GM12892 (cell line): ENCODE measurements around the gene OTUD6A.

Experiments
- DNase-seq: peaks from one replicate; pipeline ENCODE4 v3.0.0; 2011; ENCODE audit not compliant: insufficient read length
- FAIRE-seq: peaks from 2 replicates; lab custom pipeline; 2011; peaks lifted over from hg19 to GRCh38; lab: Jason Lieb, UNC
- POLR2A ChIP-seq: IDR thresholded peaks from 2 replicates; pipeline ENCODE4 v1.6.1; 2011; ENCODE audit warnings: low read depth, low read length, control low read depth
- POLR2AphosphoS5 ChIP-seq: IDR thresholded peaks from 2 replicates; pipeline ENCODE4 v1.6.1; 2011; ENCODE audit warnings: low read depth, low read length, control low read depth
- TAF1 ChIP-seq: IDR thresholded peaks from 2 replicates; pipeline ENCODE4 v1.6.1; 2011; ENCODE audit warnings: low read depth, mild to moderate bottlenecking, control low read depth, low read length, borderline replicate concordance

The OTUD6A gene

DNA sequence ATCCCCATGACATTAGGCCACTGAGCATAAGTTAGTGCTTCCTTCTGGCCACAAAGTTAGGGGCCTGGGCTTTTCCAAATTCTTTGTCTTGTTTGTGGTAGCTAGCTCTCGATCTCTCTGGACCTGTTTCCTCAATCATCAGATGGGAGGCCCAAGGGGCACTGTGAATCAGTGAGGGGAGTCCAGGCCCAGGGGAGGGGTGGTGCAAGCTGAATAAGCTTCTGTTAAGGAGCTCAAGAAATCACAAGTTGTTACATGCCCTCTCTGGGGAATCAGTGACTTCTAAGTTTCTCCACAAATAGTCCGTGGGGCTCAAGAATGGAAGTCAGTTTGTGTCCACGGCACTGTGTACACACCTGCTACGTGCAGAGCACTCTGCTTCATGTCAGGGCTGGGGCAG lies 27.6 kb upstream of the OTUD6A start:
- TF ChIP-seq TAF1 (no peak), POLR2A (no peak), POLR2AphosphoS5 (no peak)
- no peak for DNase-seq
- no peak for FAIRE-seq

DNA sequence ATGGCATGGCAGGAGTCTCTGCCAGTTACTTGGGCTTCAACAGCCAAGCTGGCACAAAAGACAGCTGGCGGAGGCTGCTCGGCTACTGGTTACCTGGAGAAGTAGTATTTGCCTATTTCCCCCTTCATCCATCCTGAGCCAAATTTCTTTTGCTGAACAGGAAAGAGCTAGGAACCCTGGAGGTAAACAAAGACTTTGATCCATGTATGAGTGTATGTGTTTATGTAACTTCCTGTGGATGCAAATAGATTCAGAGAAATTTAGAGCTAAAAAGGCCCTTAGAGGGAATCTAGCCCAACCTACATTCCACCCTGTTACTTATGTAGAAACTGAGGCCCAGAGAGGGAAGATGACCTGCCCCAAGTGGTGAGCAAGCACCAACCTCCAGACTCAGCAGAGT lies 23.7 kb upstream of the OTUD6A start:
- no peak for FAIRE-seq
- TF ChIP-seq POLR2A = no peak
- no peak for DNase-seq

DNA sequence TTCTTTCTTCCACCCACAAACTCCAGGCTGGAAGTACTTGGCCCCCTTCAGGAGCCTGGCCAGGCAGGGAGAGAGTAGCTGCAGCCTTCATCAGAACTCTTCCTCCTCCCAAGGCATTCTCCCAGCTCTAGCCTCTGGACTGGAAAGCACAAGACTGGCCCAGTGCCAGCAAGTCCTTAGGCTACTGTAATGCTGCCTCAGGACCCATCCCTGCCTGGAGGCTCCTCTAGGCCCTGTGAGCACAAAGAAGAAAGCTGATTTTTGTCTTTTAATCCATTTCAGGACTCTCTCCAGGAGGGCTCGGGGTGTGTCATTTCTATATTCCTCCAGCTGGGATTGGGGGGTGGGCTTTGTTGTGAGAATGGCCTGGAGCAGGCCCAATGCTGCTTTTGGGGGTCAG lies 23.3 kb upstream of the OTUD6A start:
- FAIRE-seq = no peak
- no peak for DNase-seq
- TF ChIP-seq TAF1 = no peak
- TF ChIP-seq POLR2A = no peak
- no peak for TF ChIP-seq POLR2AphosphoS5

DNA sequence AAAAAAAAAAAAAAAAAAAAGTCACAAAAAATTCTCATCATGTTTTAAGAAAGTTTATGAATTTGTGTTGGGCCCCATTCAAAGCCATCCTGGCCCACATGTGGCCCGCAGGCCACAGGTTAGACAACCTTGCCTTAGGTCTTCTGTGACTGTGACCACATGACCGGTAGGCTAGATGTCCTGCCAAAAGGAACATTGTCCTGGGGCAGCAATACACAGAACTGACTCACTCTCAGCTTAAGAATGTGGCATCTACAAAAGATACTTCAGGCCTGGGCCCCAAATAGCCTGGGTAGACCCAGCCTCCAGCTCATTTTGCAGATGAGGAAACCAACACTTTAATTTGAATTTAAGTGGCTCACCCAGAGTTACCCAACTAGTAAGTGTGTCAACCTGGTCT lies 22.5 kb upstream of the OTUD6A start:
- DNase-seq (no peak), FAIRE-seq (no peak)
- no peak for TF ChIP-seq POLR2A
- no peak for TF ChIP-seq TAF1
- no peak for TF ChIP-seq POLR2AphosphoS5

DNA sequence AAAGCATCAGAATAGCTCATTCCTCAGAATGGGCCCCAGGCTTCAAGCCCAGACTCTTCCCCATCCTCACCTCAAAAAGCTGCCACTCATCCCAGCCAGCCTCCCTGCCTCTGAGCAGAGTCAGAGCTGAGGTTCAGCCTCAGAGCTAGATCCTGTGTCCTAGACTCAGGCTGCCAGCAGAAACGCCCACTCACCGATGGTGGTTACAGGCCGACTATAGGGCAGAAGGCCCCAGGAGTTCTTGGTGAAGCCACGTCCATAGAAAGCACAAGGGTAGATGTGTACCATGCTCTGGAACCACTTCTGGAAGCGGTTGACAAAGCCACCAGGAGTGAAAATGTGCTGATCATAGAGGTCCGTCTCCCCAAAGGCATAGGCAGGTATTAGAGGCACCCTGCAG lies 20.3 kb upstream of the OTUD6A start:
- TF ChIP-seq POLR2A = no peak
- TF ChIP-seq POLR2AphosphoS5 = no peak
- no peak for TF ChIP-seq TAF1
- DNase-seq (no peak), FAIRE-seq (no peak)

DNA sequence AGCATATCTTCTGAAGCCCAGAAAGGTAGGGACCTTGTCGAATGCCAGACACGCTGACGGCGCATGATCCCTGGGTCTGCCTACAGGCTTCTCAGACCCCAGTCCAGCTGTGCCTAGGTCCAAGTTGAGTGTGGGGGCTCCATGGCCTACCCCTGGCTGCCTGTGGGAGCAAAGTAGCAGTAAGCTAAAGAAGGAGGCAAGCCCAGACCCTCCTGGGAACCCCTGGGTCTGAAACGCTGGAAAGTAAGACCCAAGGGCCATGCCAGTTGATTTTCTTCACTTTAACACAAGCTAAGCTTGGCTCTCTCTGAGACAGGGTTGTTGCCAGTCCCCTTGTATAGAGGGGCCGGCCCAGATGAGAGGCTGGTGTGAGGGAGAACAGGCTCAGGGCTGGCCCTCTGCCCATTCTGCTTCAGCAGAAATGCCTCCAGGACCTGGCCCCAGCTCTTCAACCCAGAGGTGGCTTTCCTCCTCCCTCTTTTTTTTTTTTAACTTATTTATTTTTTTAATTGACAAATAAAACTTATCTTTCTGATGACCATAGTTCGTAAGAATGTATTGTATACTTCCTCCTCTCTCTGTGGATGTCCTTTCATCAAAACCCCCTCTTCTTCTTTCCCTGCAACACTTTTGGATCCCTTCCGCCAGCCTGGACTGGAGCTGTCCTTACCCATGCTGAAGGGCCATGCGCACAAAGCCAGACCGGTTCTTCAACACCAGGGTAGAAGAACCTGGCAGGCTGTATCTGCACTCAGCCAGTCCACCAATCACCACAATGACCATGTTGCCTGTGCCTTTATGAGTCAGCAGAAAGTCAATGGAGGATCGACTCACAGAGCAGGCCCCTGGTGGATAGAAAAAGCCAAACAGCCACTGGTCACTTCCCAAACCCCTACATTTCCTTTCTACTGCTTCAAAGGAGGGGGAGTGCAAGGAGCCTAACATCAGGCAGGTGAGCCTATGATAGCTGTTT lies 19.6 kb upstream of the OTUD6A start:
- FAIRE-seq (no peak), DNase-seq (no peak)
- no peak for TF ChIP-seq TAF1
- TF ChIP-seq POLR2A = no peak
- no peak for TF ChIP-seq POLR2AphosphoS5

DNA sequence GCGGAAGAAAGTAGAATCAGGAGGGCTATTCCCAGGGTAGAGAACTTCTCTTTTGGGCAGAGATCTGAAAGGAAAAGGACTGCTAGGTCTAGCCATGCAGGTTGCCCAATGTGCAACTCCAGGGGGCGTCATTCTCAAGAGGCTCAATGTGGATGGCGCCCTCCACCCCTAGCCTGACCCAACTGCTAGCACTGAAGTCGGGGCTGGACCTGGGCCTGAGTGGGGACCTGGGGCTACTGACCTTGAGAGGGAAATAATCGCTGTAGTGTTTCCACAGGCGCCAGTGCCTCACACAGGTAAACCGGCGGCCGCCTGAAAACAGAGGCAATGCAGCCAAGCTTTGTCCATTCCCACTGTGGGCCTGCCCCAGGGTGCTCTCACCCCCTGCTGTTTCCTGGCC lies 18.6 kb upstream of the OTUD6A start:
- no peak for FAIRE-seq
- no peak for TF ChIP-seq POLR2AphosphoS5
- no peak for TF ChIP-seq TAF1
- DNase-seq = no peak

DNA sequence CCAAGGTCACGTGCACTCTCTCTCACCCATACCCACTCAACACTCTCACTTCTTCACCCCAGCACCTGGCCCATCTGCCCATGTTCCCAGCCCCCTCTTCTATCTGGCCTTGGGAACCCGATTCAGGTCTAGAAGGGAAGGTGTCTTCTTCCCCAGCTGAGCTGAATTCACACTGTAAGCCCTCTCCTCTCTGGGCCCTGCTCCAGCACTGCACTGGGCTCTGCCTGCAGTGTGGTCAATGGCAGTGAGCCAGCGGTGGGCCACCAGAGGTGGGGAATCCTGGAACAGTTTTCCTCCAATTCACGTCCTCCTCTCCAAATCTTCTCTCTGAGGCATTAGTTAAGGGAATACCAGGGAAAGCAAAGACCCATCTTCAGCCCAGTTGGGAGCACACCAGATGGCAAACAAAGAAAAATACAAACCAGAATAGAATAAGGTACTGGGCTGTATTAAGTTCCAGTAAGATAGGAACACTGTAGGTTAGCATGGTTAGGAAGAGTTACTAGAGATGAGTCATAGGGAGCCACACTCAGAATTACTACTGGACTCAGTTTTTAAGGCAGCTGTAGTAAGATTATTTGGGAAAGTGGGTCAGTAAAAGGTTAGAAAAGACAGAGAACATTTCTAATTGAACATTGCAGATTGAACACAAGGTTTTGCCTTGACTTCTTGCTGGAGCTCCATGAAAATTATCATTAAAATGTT lies 17.6 kb upstream of the OTUD6A start:
- no peak for DNase-seq
- TF ChIP-seq POLR2AphosphoS5 = no peak
- no peak for TF ChIP-seq TAF1
- TF ChIP-seq POLR2A = no peak
- FAIRE-seq = no peak

DNA sequence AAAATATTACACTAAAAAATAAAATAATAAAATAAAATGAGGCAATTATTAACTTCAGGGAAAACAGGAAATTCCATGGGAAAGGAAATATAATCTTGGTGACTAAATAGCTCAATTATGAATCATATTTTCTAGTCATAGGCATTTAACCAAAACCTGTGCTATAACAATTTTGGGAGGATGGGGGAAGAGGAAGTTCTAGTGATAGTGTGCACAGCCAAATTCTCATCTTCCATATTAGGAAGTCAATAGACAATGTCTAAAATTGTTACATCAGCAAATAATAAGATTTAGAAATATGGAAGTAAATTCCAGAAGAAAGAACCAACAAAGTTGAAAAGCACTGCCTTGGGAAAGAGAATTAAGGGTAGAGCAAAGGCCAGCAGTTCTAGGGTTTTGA lies 15.3 kb upstream of the OTUD6A start:
- DNase-seq = no peak
- TF ChIP-seq POLR2A (no peak), POLR2AphosphoS5 (no peak), TAF1 (no peak)
- FAIRE-seq = no peak

DNA sequence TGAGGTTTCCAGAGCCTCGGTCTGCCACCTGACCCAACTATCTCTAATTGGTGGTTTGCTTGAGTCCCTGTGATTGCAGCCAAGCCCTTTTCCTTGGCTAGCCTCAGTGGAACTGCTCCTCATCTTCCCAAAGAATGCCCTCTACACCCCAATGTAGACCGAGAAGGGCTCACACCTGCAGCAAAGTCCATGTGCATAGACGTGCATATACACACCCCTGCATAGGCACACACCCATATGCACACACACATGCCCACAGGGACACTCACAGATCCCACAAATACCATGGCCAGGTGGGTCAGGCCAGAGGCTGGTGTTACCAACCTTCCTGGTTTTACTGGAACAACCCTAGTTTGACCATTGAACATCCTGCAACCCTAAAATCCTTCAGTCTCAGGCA lies 12.9 kb upstream of the OTUD6A start:
- TF ChIP-seq POLR2A (no peak), TAF1 (no peak), POLR2AphosphoS5 (no peak)
- no peak for FAIRE-seq

DNA sequence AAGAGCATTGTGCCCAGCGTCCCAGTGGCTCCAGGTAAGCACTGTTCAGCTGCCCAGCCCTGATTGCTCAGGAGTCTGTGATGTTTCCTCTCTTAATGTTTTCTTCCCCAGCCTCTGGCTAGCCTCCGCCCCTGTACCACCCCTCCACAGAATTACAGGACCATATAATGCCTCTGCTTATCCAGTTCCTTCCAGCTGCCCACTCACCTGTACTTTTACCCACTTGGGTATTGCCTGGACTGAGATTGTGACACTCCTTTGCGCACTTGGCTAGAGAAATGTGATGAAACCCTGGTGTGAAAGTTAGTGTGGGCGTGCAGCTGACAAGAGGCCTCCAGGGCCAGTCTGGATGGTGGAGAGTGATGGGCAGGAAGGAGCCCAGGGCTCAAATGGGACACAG lies 12.3 kb upstream of the OTUD6A start, which contains the start of gene AWAT2:
TSS of gene AWAT2 (minus strand) at position 14 of the 400 bp plus-strand sequence. CDS start at position 8, 6 bp downstream.
- DNase-seq (no peak), FAIRE-seq (no peak)
- TF ChIP-seq TAF1 (no peak), POLR2A (no peak), POLR2AphosphoS5 (no peak)

More for the DNA sequence above, 12.9 kb upstream of the OTUD6A start:
- no peak for DNase-seq

DNA sequence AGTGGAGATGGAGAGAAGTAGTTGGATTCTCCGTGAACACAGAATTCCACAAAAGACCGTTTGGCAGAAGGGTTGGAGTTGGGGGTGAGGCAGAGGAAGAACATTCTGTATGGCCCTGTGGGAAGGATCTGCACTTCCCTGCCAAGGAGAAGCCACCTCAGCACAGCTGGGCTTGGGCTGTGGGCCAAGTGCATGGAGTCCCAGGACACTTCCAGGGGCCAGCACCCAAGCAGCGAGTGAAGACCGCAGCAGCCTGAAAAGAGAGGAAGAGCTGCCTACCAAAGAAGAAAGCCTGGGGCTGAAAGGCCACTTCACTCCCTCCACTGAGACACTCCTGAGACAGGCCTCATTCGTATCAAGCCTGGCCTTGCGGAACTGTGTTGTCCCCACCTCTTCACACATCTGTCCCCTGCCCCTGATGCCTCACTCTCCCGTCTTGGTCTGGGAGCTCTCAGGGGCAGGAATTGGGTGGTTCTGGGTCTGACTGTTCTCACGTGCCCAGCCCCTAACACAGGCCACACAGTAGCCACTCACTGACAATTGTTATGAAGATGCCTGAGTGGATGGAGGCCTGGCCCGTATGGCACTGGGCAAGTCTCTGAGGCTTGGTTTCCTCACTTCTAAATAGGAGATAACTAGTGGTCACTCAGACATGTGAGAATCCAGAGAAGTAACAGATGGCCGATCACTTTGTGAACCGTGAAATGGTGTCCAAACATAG lies 9.2 kb upstream of the OTUD6A start:
- DNase-seq (no peak), FAIRE-seq (no peak)
- TF ChIP-seq POLR2AphosphoS5 (no peak), POLR2A (no peak), TAF1 (no peak)

DNA sequence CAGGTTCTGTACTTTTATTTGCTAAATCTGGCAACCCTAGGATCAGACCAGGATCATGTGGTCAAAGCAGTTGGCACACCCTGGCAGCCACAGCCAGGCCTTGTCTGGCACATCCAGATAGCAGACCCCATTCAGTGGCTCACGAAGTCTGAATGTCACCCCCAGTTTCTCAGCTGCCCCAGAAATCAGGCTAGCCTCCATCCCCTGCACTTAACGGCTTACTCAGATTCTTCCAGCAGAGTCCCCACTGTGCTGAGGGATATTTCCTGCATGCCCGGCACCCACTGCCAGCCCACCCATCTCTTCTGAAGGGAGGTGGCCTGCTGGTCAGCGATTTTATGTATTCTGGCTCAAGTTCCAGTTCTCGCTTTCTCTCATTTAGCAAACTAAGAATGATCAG lies 7.9 kb upstream of the OTUD6A start:
- no peak for TF ChIP-seq POLR2A
- no peak for TF ChIP-seq POLR2AphosphoS5
- TF ChIP-seq TAF1 = no peak
- FAIRE-seq (no peak), DNase-seq (no peak)
